NK-92 (cell line): Measurements from ENCODE around the gene CNR1.
"Not testable (repeated sequence)": the region's sequence is repeated elsewhere in the genome, so short reads cannot be mapped to it uniquely, and the experiment has no call there.

Experiments
- DNase-seq: peaks from one replicate; lab custom pipeline; 2025; ENCODE audit not compliant: unreplicated experiment; lab: John Stamatoyannopoulos, UW

Gene CNR1

GRCh38 chr6:88165844-88166492 is at the start of gene CNR1:
TSS of gene CNR1 (minus strand) at chr6:88166347. CDS start at chr6:88145274, 21,073 bp downstream.
- no peak for DNase-seq

GRCh38 chr6:88211446-88211845 is 45.3 kb upstream of the CNR1 start:
- DNase-seq = no peak

GRCh38 chr6:88209301-88209700 is 43.2 kb upstream of the CNR1 start:
- DNase-seq = no peak

GRCh38 chr6:88208726-88209125 is 42.6 kb upstream of the CNR1 start:
- DNase-seq = no peak

- DNase-seq = not testable (repeated sequence)
Observed at GRCh38 chr6:88201734-88202133, 35.6 kb upstream of the CNR1 start.

GRCh38 chr6:88184921-88185320 is 18.8 kb upstream of the CNR1 start:
- DNase-seq = no peak

- no peak for DNase-seq
Observed at GRCh38 chr6:88183471-88183870, 17.3 kb upstream of the CNR1 start.

- DNase-seq = no peak
Observed at GRCh38 chr6:88179692-88180091, 13.5 kb upstream of the CNR1 start.

GRCh38 chr6:88177961-88178464 is 11.9 kb upstream of the CNR1 start:
- DNase-seq = no peak

- DNase-seq = no peak
Observed at GRCh38 chr6:88174906-88175305, 8.8 kb upstream of the CNR1 start.

GRCh38 chr6:88171312-88171711 is 5.2 kb upstream of the CNR1 start:
- no peak for DNase-seq

GRCh38 chr6:88168362-88168761 is 2.2 kb upstream of the CNR1 start:
- DNase-seq = no peak

- no peak for DNase-seq
Observed at GRCh38 chr6:88167352-88167937, 1.3 kb upstream of the CNR1 start.

GRCh38 chr6:88166493-88167351 is 575 bp upstream of the CNR1 start:
- DNase-seq = no peak

- DNase-seq = no peak
Observed at GRCh38 chr6:88165087-88165843, 882 bp downstream of the CNR1 start.

GRCh38 chr6:88164061-88164460 is 2.1 kb downstream of the CNR1 start:
- no peak for DNase-seq

- no peak for DNase-seq
Observed at GRCh38 chr6:88163616-88164015, 2.5 kb downstream of the CNR1 start.

- no peak for DNase-seq
Observed at GRCh38 chr6:88161940-88162339, 4.2 kb downstream of the CNR1 start.

- no peak for DNase-seq
Observed at GRCh38 chr6:88157106-88157505, 9.0 kb downstream of the CNR1 start.

- no peak for DNase-seq
Observed at GRCh38 chr6:88145298-88145963, 20.7 kb downstream of the CNR1 start.
